Pancreas (tissue), 10 donors: ENCODE results near the gene HOXA2. TPM values are rescaled to one million over a fixed set of nuclear protein-coding genes. Genes with fewer than 3 reads are reported as not detected.

Experiments
- ATAC-seq, 4 donors: fragments of 200-7000 bp; cut with Tn5 transposase; one replicate each; pipeline versions ENCODE4 v1.8.0 to v1.9.1; 2020; ENCODE audit warnings: mild to moderate bottlenecking in 4 of 4, moderate library complexity in 4 of 4
- DNase-seq, 6 donors: peaks; one replicate each; pipeline ENCODE4 v3.0.0-alpha.2; 2020
- FAIRE-seq: peaks from 2 replicates; lab custom pipeline; 2012; peaks lifted over from hg19 to GRCh38; lab: Jason Lieb, UNC
- H3K27ac ChIP-seq, 4 donors: fragments of 200-600 bp; sonication (generic); 1 replicate in 3 of 4; 2 replicates in 1 of 4; pipeline versions ENCODE4 v1.5.0 to v1.8.0; 2020
- H3K27me3 ChIP-seq, 4 donors: fragments of 200-600 bp; one replicate each; pipeline ENCODE4 v1.8.0; 2021
- H3K36me3 ChIP-seq, 3 donors: fragments of 200-600 bp; sonication (generic) in 1 of 3; one replicate each; pipeline versions ENCODE4 v1.5.0 to v1.8.0; 2020 to 2021
- H3K4me1 ChIP-seq, 3 donors: fragments of 200-600 bp; one replicate each; pipeline ENCODE4 v1.8.0; 2021
- H3K4me3 ChIP-seq, 4 donors: fragments of 200-600 bp; sonication (generic) in 2 of 4; one replicate each; pipeline versions ENCODE4 v1.5.0 to v1.8.0; 2020 to 2021
- H3K9me3 ChIP-seq, 4 donors: fragments of 200-600 bp; one replicate each; pipeline ENCODE4 v1.8.0; 2021
- CTCF ChIP-seq, 4 donors: fragments of 200-600 bp; sonication (generic) in 3 of 4; IDR thresholded peaks; one replicate each; pipeline versions ENCODE4 v1.5.0 to v1.8.0; 2021; ENCODE audit warnings: antibody characterized with exemption in 4 of 4
- WGBS, 2 donors: extraction: QIAGEN DNeasy Blood & Tissue Kit; methylation state at CpG; one replicate each; pipeline ENCODE4 v1.1.7; 2013; 5-methylcytosine and 5-hydroxymethylcytosine counted together
- intact Hi-C, 3 donors: fragments of 100-400 bp; cut with DNase I; formaldehyde crosslinking; loops; one replicate each; pipeline versions ENCODE4 v1.11.1 to v1.14.2; 2022
- polyA plus RNA-seq, 2 donors: library from polyadenylated mRNA; stranded (reverse); fragments of 200-250 nt; gene quantifications; one replicate each; pipeline ENCODE4 v1.2.3, GENCODE V29; 2013
- total RNA-seq, 6 donors: library from RNA; stranded (reverse); fragmentation: NEBNext Ultra II Directional in 4 of 6; extraction: Animal tissue kit (Norgen Biotek cat#: 25700) in 4 of 6; gene quantifications; one replicate each; pipeline versions ENCODE4 v1.2.1 to v1.2.4, GENCODE V29; 2021 to 2023
- donor health status: healthy with polysubstance abuse.
- donor health status: DM: no; HTN: no; CAD: no; lungs with moderate emphysema.
- donor health status: DM: no; HTN: no; CAD: no.
- donor health status: control.
- donor health status: control.
- donor health status: Bipolar disorder and iron deficiency.
- donor health status: DM: yes; HTN: yes; CAD: no.
- donor health status: DM: no; HTN: no; CAD: no.
- donor health status: DM: no; HTN: no; CAD: no.
- donor health status: DM: yes; HTN: yes; CAD: no.

HOXA2 gene
- total and polyA plus RNA-seq, 8 donors: 0.09 to 0.53 (median 0.27) TPM; not detected in 1

- no peak for FAIRE-seq
- 29 to 35% methylated on average over 6 of the region's 6 CpGs for WGBS, 2 donors
- intact Hi-C loops: no loop called here
These were observed 12.4 kb upstream of the HOXA2 start for GRCh38 chr7:27114881-27115220.

GRCh38 chr7:27113991-27114769, 11.7 kb upstream of the HOXA2 start:
- peak overlapping the region in 1 of 4 donors; percentile 69 for H3K27ac ChIP-seq
- peak overlapping the region in 1 of 4 donors; percentile 18 for H3K4me3 ChIP-seq
- 12 to 13% methylated on average over 18 to 26 of the region's 26 CpGs for WGBS, 2 donors
- intact Hi-C loops: no loop called here
- peaks cover 0 to 57% (median 2%) of the 10 kb centered on the region in 4 donors for H3K27me3 ChIP-seq
- FAIRE-seq (no peak), ATAC-seq (peak in 2 of 4 donors; percentile 24 to 30), DNase-seq (no peak)
- no peaks in the 10 kb centered on the region for H3K36me3 ChIP-seq
- H3K9me3 ChIP-seq: no peaks in the 10 kb centered on the region
- no peaks in the 10 kb centered on the region for H3K4me1 ChIP-seq
- no peak for TF ChIP-seq CTCF (IDR thresholded peaks at IDR 0.05)

More at GRCh38 chr7:27114881-27115220, 12.4 kb upstream of the HOXA2 start:
- DNase-seq (no peak), ATAC-seq (no peak)
- peaks cover 0 to 57% (median 2%) of the 10 kb centered on the region in 4 donors for H3K27me3 ChIP-seq
- H3K36me3 ChIP-seq: no peaks in the 10 kb centered on the region
- no peak for TF ChIP-seq CTCF (IDR thresholded peaks at IDR 0.05)
- H3K4me3 ChIP-seq: peak overlapping the region in 3 of 4 donors; percentile 2 to 34 (median 19)
- H3K4me1 ChIP-seq: no peaks in the 10 kb centered on the region
- no peaks in the 10 kb centered on the region for H3K9me3 ChIP-seq
- peak overlapping the region in 1 of 4 donors; percentile 44 for H3K27ac ChIP-seq

- Histone ChIP-seq H3K36me3 (no peaks in the 10 kb centered on the region), H3K27me3 (peaks cover 0 to 52% (median 2%) of the 10 kb centered on the region in 4 donors), H3K4me1 (no peaks in the 10 kb centered on the region), H3K4me3 (peak overlapping the region in 3 of 4 donors; percentile 12 to 18 (median 14)), H3K27ac (peak overlapping the region in 2 of 4 donors; percentile 16 to 69), H3K9me3 (no peaks in the 10 kb centered on the region)
- FAIRE-seq: no peak
- no peak for TF ChIP-seq CTCF (IDR thresholded peaks at IDR 0.05)
- DNase-seq: peak in 1 of 6 donors; percentile 64
- intact Hi-C loops: no loop called here
- WGBS, 2 donors: 8 to 16% methylated on average over 43 to 57 of the region's 57 CpGs
- peak in 3 of 4 donors; percentile 12 to 41 (median 16) for ATAC-seq
These were observed 10.8 kb upstream of the HOXA2 start for GRCh38 chr7:27112955-27113949.

- FAIRE-seq: no peak
- no peaks in the 10 kb centered on the region for H3K4me1 ChIP-seq
- WGBS, 2 donors: 32 to 42% methylated on average over 4 of the region's 4 CpGs
These were observed 9.9 kb upstream of the HOXA2 start for GRCh38 chr7:27112361-27112760.

More at GRCh38 chr7:27112361-27112760, 9.9 kb upstream of the HOXA2 start:
- Histone ChIP-seq H3K4me3 (no peak overlapping the region), H3K27ac (peak overlapping the region in 1 of 4 donors; percentile 69), H3K36me3 (no peaks in the 10 kb centered on the region), H3K27me3 (peaks cover 0 to 55% (median 3%) of the 10 kb centered on the region in 4 donors), H3K9me3 (no peaks in the 10 kb centered on the region)
- no peak for DNase-seq
- intact Hi-C loops: no loop called here
- no peak for ATAC-seq
- TF ChIP-seq CTCF (IDR thresholded peaks at IDR 0.05): no peak
